Astrocyte of the spinal cord (primary cell): ENCODE measurements around the gene LRGUK.

ENCODE experiments used
- DNase-seq: peaks from one replicate; pipeline ENCODE4 v3.0.0; 2011; ENCODE audit warnings: low read depth, low spot score
- H3K4me3 ChIP-seq: 2 replicates; pipeline ENCODE4 v1.5.1; 2011; ENCODE audit warnings: low read depth, mild to moderate bottlenecking, low read length, moderate library complexity
- CTCF ChIP-seq: IDR thresholded peaks from 2 replicates; pipeline ENCODE4 v1.5.1; 2012; ENCODE audit warnings: low read depth, mild to moderate bottlenecking, low read length, inconsistent platforms
- in situ Hi-C: cut with HindIII; loops from 2 replicates; pipeline ENCODE4 v1.10.0; 2017; ENCODE audit warnings: low sequenced_read_pairs

The LRGUK gene

GRCh38 chr7:134105841-134106240 lies 21.3 kb upstream of the LRGUK start:
- no peak overlapping the region for H3K4me3 ChIP-seq
- DNase-seq, result no peak
- TF ChIP-seq CTCF, result no peak
- in situ Hi-C loops, result no loop called here

GRCh38 chr7:134108802-134109201 lies 18.3 kb upstream of the LRGUK start:
- in situ Hi-C loops, result no loop called here

GRCh38 chr7:134113655-134114054 lies 13.5 kb upstream of the LRGUK start:
- in situ Hi-C loops, result no loop called here
- no peak overlapping the region for H3K4me3 ChIP-seq
- DNase-seq, result no peak
- TF ChIP-seq CTCF, result no peak

More at GRCh38 chr7:134108802-134109201, 18.3 kb upstream of the LRGUK start:
- no peak for DNase-seq
- no peak overlapping the region for H3K4me3 ChIP-seq
- no peak for TF ChIP-seq CTCF

GRCh38 chr7:134114992-134115391 lies 12.1 kb upstream of the LRGUK start:
- in situ Hi-C loops, result no loop called here
- TF ChIP-seq CTCF, result no peak
- no peak overlapping the region for H3K4me3 ChIP-seq
- DNase-seq, result no peak

- in situ Hi-C loops, result no loop called here
- H3K4me3 ChIP-seq, result no peak overlapping the region
- DNase-seq, result no peak
- no peak for TF ChIP-seq CTCF
Measured at GRCh38 chr7:134120405-134120804, 6.7 kb upstream of the LRGUK start.

- no peak for DNase-seq
- in situ Hi-C loops, result no loop called here
- no peak overlapping the region for H3K4me3 ChIP-seq
- no peak for TF ChIP-seq CTCF
Measured at GRCh38 chr7:134121632-134122139, 5.5 kb upstream of the LRGUK start.

- H3K4me3 ChIP-seq, result no peak overlapping the region
- in situ Hi-C loops, result no loop called here
- no peak for DNase-seq
- no peak for TF ChIP-seq CTCF
Measured at GRCh38 chr7:134122980-134123379, 4.2 kb upstream of the LRGUK start.
